HFF-Myc (cell line): ENCODE results near the gene METRNL.
"Not testable (repeated sequence)": the region's sequence is repeated elsewhere in the genome, so short reads cannot be mapped to it uniquely, and the experiment has no call there.

ENCODE experiments used
- DNase-seq: peaks from one replicate; pipeline ENCODE4 v3.0.0-alpha.2; 2011; ENCODE audit warnings: low read depth; ENCODE audit errors: extremely low read depth
- H3K4me3 ChIP-seq: replicated peaks from 2 replicates; pipeline ENCODE4 v1.5.1; 2011; ENCODE audit warnings: low read depth, mild to moderate bottlenecking, control low read depth, low read length
- CTCF ChIP-seq: IDR thresholded peaks from 2 replicates; pipeline ENCODE4 v1.5.1; 2012; ENCODE audit warnings: mild to moderate bottlenecking, low read depth, low read length, control low read depth; ENCODE audit errors: missing control alignments

Gene METRNL

GRCh38 chr17:83064732-83065659, 14.4 kb upstream of the METRNL start:
- no peak overlapping the region for H3K4me3 ChIP-seq
- DNase-seq = no peak
- no peak for TF ChIP-seq CTCF

- no peak for DNase-seq
- TF ChIP-seq CTCF = no peak
- H3K4me3 ChIP-seq = no peak overlapping the region
Observed at GRCh38 chr17:83065660-83066542, 13.5 kb upstream of the METRNL start.

- not testable (repeated sequence) for H3K4me3 ChIP-seq, DNase-seq
Observed at GRCh38 chr17:83066543-83066890, 12.9 kb upstream of the METRNL start.

- no peak overlapping the region for H3K4me3 ChIP-seq
- DNase-seq = no peak
Observed at GRCh38 chr17:83067071-83067717, 12.2 kb upstream of the METRNL start.

GRCh38 chr17:83067718-83068261, 11.6 kb upstream of the METRNL start:
- DNase-seq = no peak
- TF ChIP-seq CTCF = no peak
- no peak overlapping the region for H3K4me3 ChIP-seq

More at GRCh38 chr17:83067071-83067717, 12.2 kb upstream of the METRNL start:
- no peak for TF ChIP-seq CTCF

- no peak overlapping the region for H3K4me3 ChIP-seq
- TF ChIP-seq CTCF = no peak
- no peak for DNase-seq
Observed at GRCh38 chr17:83068641-83069570, 10.5 kb upstream of the METRNL start.
